ENCODE measurements around the gene POLD3. TPM values are rescaled to one million over a fixed set of nuclear protein-coding genes. Genes with fewer than 3 reads are reported as not detected.

The POLD3 gene
- total RNA-seq, 2 donors from 2014 or later = 38.5 to 52.2 TPM

GRCh38 chr11:74592063-74592440 lies 330 bp upstream of the POLD3 start:
- no peak for DNase-seq
- Mint-ChIP-seq H3K4me1 (peaks cover 12% of the 10 kb centered on the region), H3K27ac (peak overlapping the region; percentile 4), H3K4me3 (peak overlapping the region; percentile 94), H3K27me3 (ENCODE audit: insufficient read depth) (no peaks in the 10 kb centered on the region), H3K9me3 (peaks cover 4% of the 10 kb centered on the region), H3K36me3 (ENCODE audit: low read depth) (peaks cover 22% of the 10 kb centered on the region)
- peak overlapping the region; percentile 87 for H3K9ac ChIP-seq (ENCODE audit: extremely low read depth, low read length, poor library complexity, severe bottlenecking)
- peaks cover 3% of the 10 kb centered on the region for H3K4me1 ChIP-seq (ENCODE audit: control insufficient read depth, insufficient read depth, low read length)
- 56% methylated on average over 5 of the region's 7 CpGs; no CpG with 5 or more reads in 1 of the 2 experiments for WGBS, 2 experiments (ENCODE audit: insufficient coverage in 1 of 2, insufficient read length in 1 of 2)
- no peak for TF ChIP-seq CTCF (conservative IDR thresholded peaks at IDR 0.05)
- H3K27me3 ChIP-seq (ENCODE audit: control insufficient read depth, insufficient read depth, low read length, poor library complexity, severe bottlenecking) = no peaks in the 10 kb centered on the region
- peaks cover 28% of the 10 kb centered on the region for H3K36me3 ChIP-seq (ENCODE audit: control insufficient read depth, insufficient read depth, low read length)
- H3K9me3 ChIP-seq (ENCODE audit: control insufficient read depth, low read length) = peaks cover 16% of the 10 kb centered on the region
- no peak overlapping the region for H3K27ac ChIP-seq (ENCODE audit: low read depth, low read length)
- peak overlapping the region; percentile 96 for H3K4me3 ChIP-seq (ENCODE audit: low read length)

GRCh38 chr11:74593463-74593862 lies 1.1 kb downstream of the POLD3 start:
- H3K27ac ChIP-seq (ENCODE audit: low read depth, low read length) = no peak overlapping the region
- H3K9ac ChIP-seq (ENCODE audit: extremely low read depth, low read length, poor library complexity, severe bottlenecking) = peak overlapping the region; percentile 87
- 6% methylated on average over 1 of the region's 1 CpG; no CpG with 5 or more reads in 1 of the 2 experiments for WGBS, 2 experiments (ENCODE audit: insufficient coverage in 1 of 2, insufficient read length in 1 of 2)

GRCh38 chr11:74602637-74603556 lies 10.5 kb downstream of the POLD3 start:
- no peak overlapping the region for H3K4me3 ChIP-seq (ENCODE audit: low read length)
- H3K27me3 Mint-ChIP-seq (ENCODE audit: insufficient read depth) = no peaks in the 10 kb centered on the region
- H3K9me3 ChIP-seq (ENCODE audit: control insufficient read depth, low read length) = no peaks in the 10 kb centered on the region
- H3K4me1 Mint-ChIP-seq = no peaks in the 10 kb centered on the region
- H3K36me3 ChIP-seq (ENCODE audit: control insufficient read depth, insufficient read depth, low read length) = peaks cover 55% of the 10 kb centered on the region
- no peaks in the 10 kb centered on the region for H3K9me3 Mint-ChIP-seq
- no peak overlapping the region for H3K4me3 Mint-ChIP-seq
- 90 to 95% methylated on average over 4 of the region's 4 CpGs for WGBS, 2 experiments (ENCODE audit: insufficient coverage in 1 of 2, insufficient read length in 1 of 2)
- no peaks in the 10 kb centered on the region for H3K27me3 ChIP-seq (ENCODE audit: control insufficient read depth, insufficient read depth, low read length, poor library complexity, severe bottlenecking)
- TF ChIP-seq CTCF (conservative IDR thresholded peaks at IDR 0.05) = no peak
- peaks cover 36% of the 10 kb centered on the region for H3K36me3 Mint-ChIP-seq (ENCODE audit: low read depth)
- H3K27ac ChIP-seq (ENCODE audit: low read depth, low read length) = no peak overlapping the region
- no peaks in the 10 kb centered on the region for H3K4me1 ChIP-seq (ENCODE audit: control insufficient read depth, insufficient read depth, low read length)
- DNase-seq = no peak
- no peak overlapping the region for H3K9ac ChIP-seq (ENCODE audit: extremely low read depth, low read length, poor library complexity, severe bottlenecking)
- no peak overlapping the region for H3K27ac Mint-ChIP-seq

More at GRCh38 chr11:74593463-74593862, 1.1 kb downstream of the POLD3 start:
- DNase-seq = no peak
- Histone ChIP-seq H3K4me3 (ENCODE audit: low read length) (peak overlapping the region; percentile 96), H3K9me3 (ENCODE audit: control insufficient read depth, low read length) (peaks cover 17% of the 10 kb centered on the region), H3K4me1 (ENCODE audit: control insufficient read depth, insufficient read depth, low read length) (peaks cover 3% of the 10 kb centered on the region), H3K27me3 (ENCODE audit: control insufficient read depth, insufficient read depth, low read length, poor library complexity, severe bottlenecking) (no peaks in the 10 kb centered on the region), H3K36me3 (ENCODE audit: control insufficient read depth, insufficient read depth, low read length) (peaks cover 42% of the 10 kb centered on the region)
- Mint-ChIP-seq H3K27me3 (ENCODE audit: insufficient read depth) (no peaks in the 10 kb centered on the region), H3K4me1 (peaks cover 5% of the 10 kb centered on the region), H3K9me3 (peaks cover 4% of the 10 kb centered on the region), H3K27ac (no peak overlapping the region), H3K36me3 (ENCODE audit: low read depth) (peaks cover 33% of the 10 kb centered on the region), H3K4me3 (peak overlapping the region; percentile 94)
- TF ChIP-seq CTCF (conservative IDR thresholded peaks at IDR 0.05) = no peak

Measured in endodermal cell (in vitro differentiated cells).